ENCODE results near the gene IL22RA1.

IL22RA1 gene

GRCh38 chr1:24110642-24111261, 32.2 kb downstream of the IL22RA1 start:
- no peak overlapping the region for H3K4me3 ChIP-seq (replicated peaks; ENCODE audit: low read depth, low read length)
- no peak for TF ChIP-seq CTCF (IDR thresholded peaks at IDR 0.05; ENCODE audit: insufficient read depth, low read length, poor library complexity, severe bottlenecking)
- H3K27me3 ChIP-seq (replicated peaks; ENCODE audit: control insufficient read depth, insufficient read depth, low read length), result no peaks in the 10 kb centered on the region; the same call in 1 of the 2 replicates
- no peaks in the 10 kb centered on the region for H3K36me3 ChIP-seq (ENCODE audit: control insufficient read depth, insufficient read depth, low read length)
- no peak for DNase-seq (ENCODE audit: extremely low read depth, insufficient read length)

GRCh38 chr1:24109686-24110475, 33.1 kb downstream of the IL22RA1 start:
- Histone ChIP-seq H3K36me3 (ENCODE audit: control insufficient read depth, insufficient read depth, low read length) (no peaks in the 10 kb centered on the region), H3K27me3 (replicated peaks; ENCODE audit: control insufficient read depth, insufficient read depth, low read length) (no peaks in the 10 kb centered on the region; the same call in 1 of the 2 replicates), H3K4me3 (replicated peaks; ENCODE audit: low read depth, low read length) (no peak overlapping the region)
- no peak for TF ChIP-seq CTCF (IDR thresholded peaks at IDR 0.05; ENCODE audit: insufficient read depth, low read length, poor library complexity, severe bottlenecking)
- no peak for DNase-seq (ENCODE audit: extremely low read depth, insufficient read length)

GRCh38 chr1:24109166-24109483, 33.8 kb downstream of the IL22RA1 start:
- no peak for DNase-seq (ENCODE audit: extremely low read depth, insufficient read length)
- Histone ChIP-seq H3K36me3 (ENCODE audit: control insufficient read depth, insufficient read depth, low read length) (no peaks in the 10 kb centered on the region), H3K4me3 (replicated peaks; ENCODE audit: low read depth, low read length) (no peak overlapping the region), H3K27me3 (replicated peaks; ENCODE audit: control insufficient read depth, insufficient read depth, low read length) (no peaks in the 10 kb centered on the region; the same call in 1 of the 2 replicates)
- no peak for TF ChIP-seq CTCF (IDR thresholded peaks at IDR 0.05; ENCODE audit: insufficient read depth, low read length, poor library complexity, severe bottlenecking)

GRCh38 chr1:24108334-24109165, 34.4 kb downstream of the IL22RA1 start:
- no peaks in the 10 kb centered on the region for H3K36me3 ChIP-seq (ENCODE audit: control insufficient read depth, insufficient read depth, low read length)
- H3K27me3 ChIP-seq (replicated peaks; ENCODE audit: control insufficient read depth, insufficient read depth, low read length), result no peaks in the 10 kb centered on the region; the same call in 1 of the 2 replicates
- no peak for TF ChIP-seq CTCF (IDR thresholded peaks at IDR 0.05; ENCODE audit: insufficient read depth, low read length, poor library complexity, severe bottlenecking)
- H3K4me3 ChIP-seq (replicated peaks; ENCODE audit: low read depth, low read length), result no peak overlapping the region
- no peak for DNase-seq (ENCODE audit: extremely low read depth, insufficient read length)

DNA sequence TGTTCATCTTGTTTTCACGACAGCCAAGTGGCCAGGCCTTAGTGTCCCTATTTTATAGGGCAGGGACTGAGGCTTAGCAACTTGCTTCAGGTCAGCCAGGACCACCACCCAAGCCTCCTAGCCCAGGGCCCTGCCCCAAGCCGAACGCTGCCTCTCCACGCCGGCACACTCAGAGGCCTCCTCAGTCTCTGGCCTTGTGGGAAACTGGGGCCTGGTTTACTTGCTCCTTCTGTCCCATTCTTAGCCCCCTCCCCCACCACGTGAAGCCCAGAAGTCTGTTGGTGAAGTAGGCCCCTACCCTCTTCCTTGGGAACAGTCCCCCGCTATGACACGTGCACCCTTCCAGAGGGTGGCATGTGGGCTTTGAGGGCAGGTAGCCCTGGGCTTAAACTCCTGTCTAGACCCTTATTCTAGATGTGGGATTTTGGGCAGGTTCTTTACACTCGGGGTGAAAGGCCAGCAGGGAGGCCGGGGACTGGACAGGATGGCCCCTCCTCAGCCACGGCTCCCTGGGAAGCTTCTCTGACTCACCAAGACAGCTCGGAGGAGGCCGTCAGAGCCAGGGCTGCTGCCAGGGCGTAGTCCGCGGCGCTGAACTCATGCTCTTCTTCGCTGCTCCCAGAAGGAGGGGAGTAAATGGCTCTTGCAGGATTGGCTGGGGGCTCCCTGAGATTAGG, 35.3 kb downstream of the IL22RA1 start:
- Histone ChIP-seq H3K36me3 (ENCODE audit: control insufficient read depth, insufficient read depth, low read length) (no peaks in the 10 kb centered on the region), H3K4me3 (replicated peaks; ENCODE audit: low read depth, low read length) (no peak overlapping the region), H3K27me3 (replicated peaks; ENCODE audit: control insufficient read depth, insufficient read depth, low read length) (no peaks in the 10 kb centered on the region; the same call in 1 of the 2 replicates)
- no peak for TF ChIP-seq CTCF (IDR thresholded peaks at IDR 0.05; ENCODE audit: insufficient read depth, low read length, poor library complexity, severe bottlenecking)
- DNase-seq (ENCODE audit: extremely low read depth, insufficient read length), result no peak
